HPDE6-E6E7 (cell line): ENCODE data around the gene SAP30L.

ENCODE experiments used
- DNase-seq: peaks from one replicate; pipeline ENCODE4 v3.0.0; 2011; ENCODE audit warnings: missing footprints; ENCODE audit errors: extremely low spot score

SAP30L gene, protein sequence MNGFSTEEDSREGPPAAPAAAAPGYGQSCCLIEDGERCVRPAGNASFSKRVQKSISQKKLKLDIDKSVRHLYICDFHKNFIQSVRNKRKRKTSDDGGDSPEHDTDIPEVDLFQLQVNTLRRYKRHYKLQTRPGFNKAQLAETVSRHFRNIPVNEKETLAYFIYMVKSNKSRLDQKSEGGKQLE

DNA sequence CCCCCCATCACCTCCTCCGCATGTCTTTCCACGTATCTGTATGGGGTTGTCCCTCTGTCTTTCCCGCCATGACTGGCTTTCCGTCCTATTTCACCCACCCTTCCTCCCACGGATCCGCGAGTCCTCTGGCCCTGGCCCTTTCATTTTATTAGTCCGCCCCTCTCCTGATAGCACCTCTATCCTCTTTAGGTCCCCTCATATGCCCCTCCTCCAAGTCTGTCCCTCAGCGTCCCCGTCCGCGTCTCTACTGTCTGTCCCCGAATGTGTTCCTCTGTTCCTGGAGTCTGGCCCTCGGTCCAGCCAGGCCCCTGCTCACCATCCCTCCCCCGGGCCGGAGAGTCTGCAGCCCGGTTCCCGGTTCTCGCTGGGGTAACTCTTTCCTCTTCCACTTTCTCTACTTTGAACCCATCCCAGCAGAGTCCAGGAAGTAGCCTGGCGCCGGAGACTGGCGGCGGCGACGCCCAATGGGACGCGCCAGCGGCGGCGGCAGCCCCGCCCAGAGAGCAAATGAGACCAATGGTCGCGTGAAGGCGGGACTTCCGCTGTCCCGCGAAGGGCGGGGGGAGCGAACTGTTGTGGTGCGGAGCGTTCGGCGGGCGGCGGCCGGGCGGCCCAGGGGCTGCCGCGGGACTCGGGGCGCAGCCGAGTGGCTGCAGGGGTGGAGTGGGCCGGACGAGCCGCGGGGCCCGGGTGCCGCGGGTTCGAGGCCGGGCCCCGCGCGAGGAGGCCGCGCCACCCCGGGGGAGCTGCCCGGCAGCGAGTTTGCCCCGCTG is at the start of gene SAP30L:
TSS of gene SAP30L (plus strand) at position 576 of the 773 bp plus-strand sequence. CDS start 608 bp downstream, outside the sequence.
- peak; percentile 100 for DNase-seq

DNA sequence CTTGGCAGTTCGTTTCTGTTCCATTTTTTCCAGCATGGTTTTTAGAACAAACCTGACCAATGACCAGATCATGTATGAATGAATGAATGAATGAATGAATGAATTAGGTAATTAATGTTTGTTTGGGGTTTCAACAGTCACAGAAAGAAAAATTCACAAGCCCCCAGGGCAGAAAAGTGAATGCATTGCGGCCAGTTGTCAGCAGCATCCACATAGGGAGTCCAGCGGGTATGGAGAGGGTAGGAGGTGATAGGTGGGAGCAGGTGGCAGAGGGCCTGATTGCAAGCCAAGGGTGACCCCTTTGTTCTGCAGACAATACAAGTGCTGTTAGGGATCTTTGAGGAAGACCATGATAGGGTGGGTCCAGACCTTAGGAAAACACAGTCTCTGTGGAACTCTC is 49.7 kb upstream of the SAP30L start:
- DNase-seq, result no peak

DNA sequence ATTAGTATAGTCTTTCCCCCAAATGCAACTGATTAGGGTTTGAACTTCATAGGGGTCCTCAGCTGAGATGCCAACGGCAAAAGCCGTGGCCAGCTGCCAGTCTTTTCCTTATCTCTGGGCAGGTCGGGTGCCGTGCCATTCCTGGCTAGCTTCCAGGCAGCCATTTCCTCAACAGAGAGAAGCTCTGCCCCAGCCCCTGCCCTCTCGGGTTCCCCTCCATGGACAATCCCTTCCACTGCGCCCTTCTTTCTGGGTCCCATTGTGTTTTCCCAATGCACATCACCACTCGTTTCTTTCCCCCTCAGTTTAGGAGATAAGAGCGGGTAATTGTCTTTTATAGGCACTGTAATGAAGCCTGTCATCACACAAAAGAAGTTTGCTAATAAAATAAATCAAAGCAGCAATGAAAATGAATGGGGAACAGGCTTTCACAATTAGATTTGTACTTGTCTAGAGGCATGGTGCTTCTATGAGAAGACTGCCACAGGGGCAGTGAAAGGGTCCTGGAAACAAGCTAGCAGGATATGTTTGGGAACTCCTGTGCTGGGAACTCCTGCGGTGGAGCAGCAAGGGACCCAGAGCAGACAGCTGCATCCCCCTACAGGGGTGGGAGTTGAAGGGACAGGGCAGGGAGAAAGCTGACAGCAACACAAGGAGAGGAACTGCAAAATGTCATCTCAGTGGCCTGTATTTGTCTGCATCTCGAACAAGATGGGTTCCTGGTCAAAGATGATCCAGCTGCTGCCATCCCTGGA is 48.0 kb upstream of the SAP30L start:
- DNase-seq, result no peak

DNA sequence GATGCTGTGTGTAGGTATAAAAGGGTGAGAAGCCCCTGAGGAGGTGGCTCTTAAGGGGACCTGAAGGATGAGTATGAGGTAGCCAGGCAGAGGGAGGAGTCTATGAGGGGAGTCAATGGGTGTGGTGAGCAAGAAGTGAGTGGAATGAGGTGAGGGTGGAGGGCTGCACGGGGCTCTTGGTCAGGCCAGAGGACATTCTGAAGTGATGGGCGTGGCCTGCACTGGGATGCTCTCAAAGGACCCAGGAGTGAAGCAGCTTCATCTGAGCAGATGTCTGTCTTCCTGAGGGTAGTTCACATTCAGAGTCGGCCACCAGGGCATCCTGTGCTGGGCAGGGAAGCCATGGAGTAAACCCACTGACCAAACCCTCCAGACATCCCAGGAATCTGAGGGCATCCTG is 45.1 kb upstream of the SAP30L start:
- no peak for DNase-seq

DNA sequence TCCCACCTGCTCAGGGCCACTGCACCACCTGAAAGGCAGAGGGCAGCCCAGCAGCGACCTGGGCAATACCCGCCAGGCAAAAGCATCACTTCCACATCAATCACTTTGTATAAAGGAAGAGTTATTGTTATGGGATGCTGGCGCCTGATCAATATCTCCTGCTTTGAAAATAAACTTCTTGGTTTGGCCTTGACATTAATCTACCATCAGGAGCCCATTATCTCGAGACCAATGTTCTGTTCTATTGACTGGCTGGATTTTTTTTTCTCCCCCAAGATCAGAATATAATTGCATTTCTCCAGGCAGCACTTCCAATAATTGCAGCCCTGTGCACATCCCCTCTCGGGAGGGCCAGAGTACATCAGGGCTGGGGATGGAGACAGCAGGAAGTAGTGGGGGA is 44.4 kb upstream of the SAP30L start:
- no peak for DNase-seq

DNA sequence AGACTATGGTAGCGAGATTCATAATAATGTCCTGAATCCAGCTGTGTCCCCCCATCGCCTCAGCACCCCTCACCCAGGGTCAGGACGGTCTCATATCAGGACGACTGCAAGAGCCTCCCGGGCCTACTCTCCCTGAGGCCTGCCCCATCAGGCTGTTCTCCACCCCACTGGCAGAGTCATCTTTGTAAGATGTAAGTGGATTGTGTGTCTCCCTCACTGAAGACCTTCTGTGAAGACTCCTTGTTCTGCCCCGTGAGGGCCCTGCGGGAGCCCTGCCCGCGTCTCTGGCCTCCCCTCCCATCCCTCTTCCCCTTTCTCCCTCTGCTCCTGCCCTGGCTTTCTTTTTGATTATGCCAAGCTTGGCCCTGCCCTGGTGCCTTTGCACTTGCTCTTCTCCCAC is 43.9 kb upstream of the SAP30L start:
- DNase-seq, result no peak

DNA sequence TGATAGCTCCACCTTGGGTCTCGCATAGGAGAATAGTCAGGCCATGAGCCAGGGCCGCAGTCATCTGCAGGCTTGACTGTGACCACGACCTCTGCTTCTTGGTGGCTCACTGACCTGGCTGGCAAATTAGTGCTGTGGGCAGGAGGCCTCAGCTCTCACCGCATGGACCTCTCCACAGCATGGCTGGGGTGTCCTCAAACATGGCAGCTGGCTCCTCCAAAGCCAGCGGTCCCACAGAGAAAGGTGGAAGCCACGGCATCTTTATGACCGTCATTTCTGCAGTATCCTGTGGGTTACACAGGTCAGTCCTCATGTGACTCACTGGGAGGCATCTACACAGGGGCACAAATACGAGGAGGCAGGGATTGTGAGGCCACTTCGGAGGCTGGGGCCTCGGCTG is 43.2 kb upstream of the SAP30L start:
- DNase-seq, result no peak

DNA sequence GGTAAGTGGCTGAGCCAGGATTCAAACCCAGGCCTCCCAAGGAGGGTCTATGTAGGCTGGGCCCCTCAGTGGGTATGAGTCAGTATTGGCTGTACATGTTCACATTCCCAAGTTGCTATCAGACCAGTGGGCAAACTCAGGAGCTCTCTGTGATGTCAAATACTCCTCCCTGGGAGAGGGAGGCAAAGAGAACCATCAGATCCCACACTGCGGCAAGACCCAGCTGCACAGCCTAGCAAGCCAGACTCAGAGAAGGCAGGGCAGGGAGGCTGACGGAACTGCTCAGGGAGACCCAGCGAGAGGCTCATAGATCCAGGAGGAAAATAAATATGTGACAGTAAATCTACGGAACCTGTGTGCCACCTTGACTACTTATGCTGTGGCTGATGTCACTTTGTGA is 42.6 kb upstream of the SAP30L start:
- DNase-seq, result no peak

DNA sequence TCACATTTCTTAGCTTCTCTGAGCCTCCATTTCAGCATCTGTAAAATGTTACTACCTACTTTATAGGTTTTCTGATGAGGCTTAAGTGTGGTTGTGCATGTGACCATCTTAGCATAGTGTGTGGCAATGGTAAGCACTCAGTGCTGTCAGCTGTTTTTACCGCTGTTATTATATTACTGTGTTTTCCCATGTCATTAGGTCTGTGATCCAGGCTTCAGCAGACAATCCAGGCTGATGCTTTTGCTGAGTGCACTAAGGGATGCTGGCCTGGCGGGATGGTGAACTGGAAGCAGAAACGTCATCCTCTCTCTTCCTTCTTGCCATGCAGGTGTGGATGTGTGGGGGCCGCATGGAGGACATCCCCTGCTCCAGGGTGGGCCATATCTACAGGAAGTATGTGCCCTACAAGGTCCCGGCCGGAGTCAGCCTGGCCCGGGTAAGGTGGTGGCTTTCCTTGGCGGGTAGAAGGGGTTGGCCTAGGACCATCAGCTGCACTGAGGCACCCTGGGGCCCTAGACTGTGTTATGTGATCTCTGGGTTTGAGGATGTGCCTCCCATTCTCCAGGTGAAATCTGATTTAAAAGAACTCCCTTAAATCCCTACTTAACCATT is 41.9 kb upstream of the SAP30L start:
- no peak for DNase-seq

DNA sequence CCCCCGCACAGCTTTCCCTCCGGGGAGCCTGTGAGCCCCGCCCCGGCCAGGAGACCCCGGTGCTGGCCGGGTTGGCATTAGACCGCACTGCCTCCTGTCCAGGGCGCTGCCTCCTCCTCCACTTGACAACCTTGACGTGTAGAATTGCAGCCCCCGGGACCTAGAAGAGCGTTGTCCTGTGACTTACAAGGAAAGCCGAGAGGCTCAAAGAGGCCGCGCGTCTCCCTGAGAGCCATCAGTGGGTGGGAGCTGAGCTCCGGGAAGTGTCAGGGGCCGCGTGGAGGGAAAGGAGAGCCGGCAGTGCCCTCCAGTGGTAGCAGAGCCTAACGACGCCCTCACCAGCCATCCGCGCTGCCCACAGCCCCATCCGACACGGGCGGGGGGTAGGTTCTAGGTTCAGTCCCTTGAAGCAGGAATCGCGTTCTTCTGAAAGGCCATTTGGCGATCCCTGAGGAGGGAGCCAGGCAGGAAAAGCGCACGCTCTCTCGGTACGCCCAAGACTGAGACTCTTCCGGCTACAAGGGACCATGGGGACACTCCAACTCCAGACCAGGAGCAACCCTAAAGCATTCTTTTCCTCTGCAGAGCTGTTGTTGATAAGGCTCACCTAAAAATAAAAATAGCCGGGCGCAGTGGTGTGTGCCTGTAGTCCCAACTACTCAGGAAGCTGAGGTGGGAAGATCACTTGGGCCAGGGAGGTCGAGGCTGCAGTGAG is 40.6 kb upstream of the SAP30L start:
- peak; percentile 84 for DNase-seq

DNA sequence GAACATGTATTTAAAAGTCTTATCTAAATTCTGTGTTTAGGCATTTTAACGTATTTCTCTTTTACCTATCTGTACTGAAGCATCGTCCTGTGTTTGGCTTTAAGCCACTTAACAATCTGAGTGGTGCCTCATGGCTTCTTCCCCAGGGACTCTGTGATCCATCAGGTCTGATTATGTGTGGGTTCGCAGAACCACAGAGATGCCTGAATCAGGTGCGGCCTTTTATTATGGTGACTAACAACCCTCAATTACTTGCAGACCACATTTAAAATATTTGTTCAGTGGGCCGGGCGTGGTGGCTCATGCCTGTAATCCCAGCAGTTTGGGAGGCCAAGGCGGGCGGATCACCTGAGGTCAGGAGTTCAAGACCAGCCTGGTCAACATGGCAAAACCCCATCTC is 39.6 kb upstream of the SAP30L start:
- no peak for DNase-seq

DNA sequence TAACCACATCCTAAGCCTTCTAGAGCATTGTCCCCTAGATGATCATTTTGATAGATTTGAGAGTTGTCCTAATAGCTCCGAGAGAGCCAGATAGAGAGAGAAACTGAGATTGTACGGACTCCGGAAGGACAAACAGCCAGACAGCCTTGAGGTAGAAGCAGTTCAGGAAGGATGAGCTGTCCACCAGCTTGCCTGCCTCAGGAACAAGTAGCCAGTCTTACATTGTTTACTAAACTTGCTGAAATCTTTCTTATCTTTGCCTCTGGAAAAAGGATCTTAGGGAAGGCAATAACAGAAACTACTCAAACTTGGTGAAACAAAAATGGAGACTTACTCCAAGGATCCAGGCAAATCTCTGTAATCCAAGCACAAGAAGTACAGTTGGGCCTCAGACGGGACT is 39.0 kb upstream of the SAP30L start:
- no peak for DNase-seq

DNA sequence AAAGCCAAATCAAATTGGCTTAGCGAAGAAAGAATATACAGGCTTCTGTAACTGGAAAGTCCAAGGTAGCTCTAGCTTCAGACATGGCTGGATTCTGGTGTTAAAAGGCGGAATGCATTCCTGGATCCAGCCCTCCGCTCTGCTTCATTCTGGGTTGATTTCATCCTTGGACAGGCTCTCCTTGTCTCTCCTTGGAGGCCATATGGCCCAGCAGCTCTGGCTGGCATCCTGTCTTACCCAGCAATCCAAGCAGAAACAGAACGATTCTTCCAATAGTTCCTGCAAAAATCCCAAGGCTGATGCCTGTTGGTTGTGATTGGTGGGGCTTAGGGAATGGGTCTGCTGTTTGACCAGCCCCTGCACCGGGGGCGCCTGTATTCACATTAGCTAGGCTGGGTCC is 37.0 kb upstream of the SAP30L start:
- no peak for DNase-seq

DNA sequence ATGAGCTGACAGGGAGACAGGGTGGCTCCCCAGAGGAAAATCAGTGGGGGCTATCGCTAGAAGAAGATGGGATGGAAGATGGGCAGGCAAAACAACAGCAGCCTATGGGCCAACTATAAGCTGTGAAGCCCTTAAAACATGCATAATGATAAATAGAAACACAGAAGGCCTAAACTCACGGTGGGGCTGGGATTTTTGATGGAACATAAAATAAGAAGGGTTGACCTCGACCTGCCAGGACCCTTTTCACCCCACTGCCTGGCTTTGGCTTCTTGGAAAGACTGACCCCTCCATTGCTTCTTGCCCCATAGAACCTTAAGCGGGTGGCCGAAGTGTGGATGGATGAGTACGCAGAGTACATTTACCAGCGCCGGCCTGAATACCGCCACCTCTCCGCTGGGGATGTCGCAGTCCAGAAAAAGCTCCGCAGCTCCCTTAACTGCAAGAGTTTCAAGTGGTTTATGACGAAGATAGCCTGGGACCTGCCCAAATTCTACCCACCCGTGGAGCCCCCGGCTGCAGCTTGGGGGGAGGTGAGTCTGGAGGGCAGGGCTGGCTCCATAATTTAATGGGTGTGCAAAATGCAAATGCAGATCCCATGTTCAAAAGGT is 36.5 kb upstream of the SAP30L start:
- no peak for DNase-seq

DNA sequence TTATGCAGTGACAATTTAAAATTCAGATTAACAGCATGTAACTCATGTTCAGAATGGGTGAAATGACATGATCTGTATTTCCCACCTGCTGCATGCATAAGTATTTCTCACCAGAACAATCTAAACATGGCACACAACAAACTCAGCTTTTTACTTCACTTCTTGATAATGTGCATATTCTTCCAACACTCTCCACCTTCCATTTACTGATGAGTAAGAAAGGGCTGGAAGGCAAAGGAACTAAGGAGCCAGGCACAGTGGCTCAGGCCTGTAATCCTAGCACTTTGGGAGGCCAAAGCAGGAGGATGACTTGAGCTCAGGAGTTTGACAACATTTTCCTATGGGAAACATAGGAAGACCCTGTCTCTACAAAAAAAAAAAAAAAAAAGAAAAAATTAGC is 35.8 kb upstream of the SAP30L start:
- no peak for DNase-seq

DNA sequence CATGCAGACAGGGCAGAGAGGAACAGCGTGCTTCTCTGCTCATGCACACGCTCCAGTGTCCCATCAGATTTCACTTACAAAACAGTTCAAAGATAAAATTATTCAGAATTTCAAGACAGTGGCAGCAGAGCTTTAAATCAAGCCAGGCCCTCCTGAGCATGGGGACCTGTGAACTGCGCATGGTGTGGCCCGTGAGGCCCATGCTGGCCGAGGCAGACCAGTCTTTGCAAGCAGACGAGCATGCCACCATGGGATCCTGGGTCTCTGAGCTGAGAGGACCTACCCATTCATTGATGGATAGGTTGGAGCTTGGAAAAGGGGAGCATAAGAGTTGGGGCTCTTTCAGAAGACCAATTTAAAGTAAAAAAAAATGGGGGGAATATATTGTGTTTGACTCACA is 35.0 kb upstream of the SAP30L start:
- no peak for DNase-seq

DNA sequence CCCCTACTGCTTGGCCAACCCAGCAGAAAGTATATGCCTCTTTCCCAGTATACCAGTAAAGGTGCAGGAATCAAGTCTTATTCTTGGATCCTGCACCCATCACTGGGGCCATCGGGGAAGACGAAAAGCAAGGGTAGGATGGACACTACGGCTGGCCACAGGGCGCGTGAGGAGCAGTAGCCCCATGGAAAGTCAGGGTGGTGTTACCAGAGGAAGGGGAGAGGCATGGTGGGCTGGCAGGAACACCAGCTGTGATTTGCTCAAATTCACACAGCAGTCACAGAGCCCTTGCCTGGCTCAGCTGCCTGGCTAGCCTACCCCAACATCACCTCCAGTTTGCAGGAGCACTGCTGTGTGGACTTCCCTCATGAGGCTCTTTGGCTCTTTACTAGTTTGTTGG is 34.5 kb upstream of the SAP30L start:
- no peak for DNase-seq

DNA sequence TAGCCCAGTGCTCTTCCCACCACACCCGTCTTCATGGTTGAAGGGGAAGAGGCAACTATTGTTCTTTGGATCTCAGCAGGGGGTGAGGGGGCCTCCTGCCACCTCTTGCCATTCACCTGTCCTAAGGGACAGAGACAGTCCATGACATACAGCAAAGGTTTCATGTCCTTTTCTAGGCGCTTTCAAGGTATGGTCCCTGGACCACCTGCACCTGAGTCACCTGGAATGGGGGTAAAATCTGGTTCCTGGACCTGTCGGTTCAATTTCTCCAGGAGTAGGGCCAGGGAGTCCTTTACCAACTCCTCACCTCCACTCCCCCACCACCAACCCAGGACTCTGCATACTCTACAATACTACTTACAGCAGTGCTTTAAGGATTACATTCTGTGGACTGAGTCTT is 33.5 kb upstream of the SAP30L start:
- no peak for DNase-seq

DNA sequence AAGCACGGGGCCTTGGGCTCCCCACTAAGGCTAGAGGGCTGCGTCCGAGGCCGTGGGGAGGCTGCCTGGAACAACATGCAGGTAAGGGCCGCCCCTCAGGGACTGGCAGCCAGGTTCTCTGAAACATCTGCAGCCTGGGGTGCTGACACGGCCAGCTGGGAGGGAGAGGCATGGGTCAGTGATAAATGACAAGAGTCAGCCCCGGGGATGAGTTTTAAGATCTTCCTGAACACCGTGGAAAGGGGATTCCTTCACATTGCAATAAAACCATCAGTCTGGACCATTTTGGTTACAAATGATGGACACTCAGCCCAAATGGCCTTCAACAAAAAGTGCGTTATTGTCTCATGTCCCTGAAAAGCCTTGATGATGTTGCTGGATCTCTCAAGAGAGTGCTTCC is 32.9 kb upstream of the SAP30L start:
- DNase-seq, result no peak

DNA sequence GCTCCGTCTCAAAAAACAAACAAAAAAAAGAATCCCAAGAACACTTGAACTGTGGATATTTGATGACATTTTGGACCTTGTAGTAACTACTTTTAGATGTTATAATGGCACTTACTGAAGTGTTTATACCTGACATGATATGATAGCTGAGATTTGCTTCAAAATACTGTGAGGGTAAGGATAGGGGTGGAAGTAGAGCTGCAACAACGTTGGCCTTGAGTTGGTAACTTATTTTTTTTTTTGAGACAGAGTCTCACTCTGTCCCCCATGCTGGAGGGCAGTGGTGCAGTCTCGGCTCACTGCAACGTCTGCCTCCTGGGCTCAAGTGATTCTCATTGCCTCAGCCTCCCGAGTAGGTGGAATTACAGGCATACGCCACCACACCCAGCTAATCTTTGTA is 30.7 kb upstream of the SAP30L start:
- DNase-seq, result no peak

DNA sequence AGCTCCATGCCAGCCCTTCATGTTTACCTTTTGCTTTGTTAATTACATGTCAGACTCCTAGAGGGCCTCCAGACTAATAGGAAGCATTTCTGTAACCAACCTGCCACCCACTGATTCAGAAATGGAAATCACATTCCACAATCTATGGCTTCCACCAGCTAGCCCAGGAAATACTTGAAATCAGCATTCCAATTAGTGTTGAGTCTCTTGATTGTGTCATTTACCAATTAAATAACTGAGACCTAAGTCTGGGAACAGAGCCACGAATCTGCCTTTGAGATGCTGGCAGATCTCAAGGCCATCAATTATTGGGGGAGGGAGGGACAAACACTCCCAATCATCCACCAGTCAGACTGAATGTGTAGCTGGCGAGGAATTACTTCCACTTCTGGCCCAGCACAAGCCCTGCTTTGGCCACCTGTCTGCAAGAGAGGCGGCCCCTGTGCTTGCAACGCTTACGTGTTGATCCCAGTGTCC is 27.4 kb upstream of the SAP30L start:
- no peak for DNase-seq
